ENCODE measurements around the gene CLIC3. TPM values are rescaled to one million over a fixed set of nuclear protein-coding genes. Genes with fewer than 3 reads are reported as not detected.

Gene CLIC3
- total RNA-seq, 2 donors from 2014 or later: 1.4 to 8.7 TPM

DNA sequence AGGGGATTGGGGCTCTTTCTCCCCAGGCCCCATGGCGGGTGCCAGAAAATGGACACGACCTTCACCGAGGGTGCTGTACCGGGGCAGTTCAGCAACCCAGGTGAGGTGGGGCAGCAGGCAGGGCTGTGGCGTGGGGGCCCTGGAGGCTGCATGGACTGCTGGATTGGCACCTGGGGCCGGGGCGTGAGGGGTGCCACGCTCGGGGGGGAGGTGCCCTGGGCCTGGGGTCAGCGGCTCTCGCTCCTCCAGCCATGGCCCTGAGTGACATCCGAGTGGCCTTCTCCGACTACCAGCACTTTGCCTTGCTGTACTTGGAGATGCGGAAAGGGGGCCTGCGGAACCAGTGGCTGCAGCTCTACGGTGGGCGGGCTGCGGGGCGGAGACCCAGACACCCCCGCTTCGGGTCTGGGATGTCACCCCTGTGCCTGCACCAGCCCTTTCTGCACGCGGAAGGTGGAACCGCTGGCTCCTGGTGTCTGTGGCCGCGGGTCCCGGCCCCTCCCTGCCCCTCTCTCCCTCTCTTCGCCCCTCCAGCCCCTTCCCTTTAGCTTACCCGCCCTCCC, 11.8 kb downstream of the CLIC3 start:
- H3K27me3 ChIP-seq (replicated peaks; ENCODE audit: insufficient read depth): peaks cover 8% of the 10 kb centered on the region
- no peak overlapping the region for H3K27ac ChIP-seq
- ATAC-seq (ENCODE audit: insufficient number of reproducible peaks, low FRiP score, low read depth) (no peak), DNase-seq (ENCODE audit: low spot score) (no peak)
- no peaks in the 10 kb centered on the region for H3K9me3 ChIP-seq
- no peak overlapping the region for H3K4me3 ChIP-seq
- TF ChIP-seq, protein P1, sequence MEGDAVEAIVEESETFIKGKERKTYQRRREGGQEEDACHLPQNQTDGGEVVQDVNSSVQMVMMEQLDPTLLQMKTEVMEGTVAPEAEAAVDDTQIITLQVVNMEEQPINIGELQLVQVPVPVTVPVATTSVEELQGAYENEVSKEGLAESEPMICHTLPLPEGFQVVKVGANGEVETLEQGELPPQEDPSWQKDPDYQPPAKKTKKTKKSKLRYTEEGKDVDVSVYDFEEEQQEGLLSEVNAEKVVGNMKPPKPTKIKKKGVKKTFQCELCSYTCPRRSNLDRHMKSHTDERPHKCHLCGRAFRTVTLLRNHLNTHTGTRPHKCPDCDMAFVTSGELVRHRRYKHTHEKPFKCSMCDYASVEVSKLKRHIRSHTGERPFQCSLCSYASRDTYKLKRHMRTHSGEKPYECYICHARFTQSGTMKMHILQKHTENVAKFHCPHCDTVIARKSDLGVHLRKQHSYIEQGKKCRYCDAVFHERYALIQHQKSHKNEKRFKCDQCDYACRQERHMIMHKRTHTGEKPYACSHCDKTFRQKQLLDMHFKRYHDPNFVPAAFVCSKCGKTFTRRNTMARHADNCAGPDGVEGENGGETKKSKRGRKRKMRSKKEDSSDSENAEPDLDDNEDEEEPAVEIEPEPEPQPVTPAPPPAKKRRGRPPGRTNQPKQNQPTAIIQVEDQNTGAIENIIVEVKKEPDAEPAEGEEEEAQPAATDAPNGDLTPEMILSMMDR (IDR thresholded peaks at IDR 0.05): no peak
- H3K36me3 ChIP-seq: no peaks in the 10 kb centered on the region
- peaks cover 0 to 7% of the 10 kb centered on the region in 2 donors for H3K4me1 ChIP-seq (ENCODE audit: control insufficient read depth in 1 of 2, low read depth in 2 of 2)

DNA sequence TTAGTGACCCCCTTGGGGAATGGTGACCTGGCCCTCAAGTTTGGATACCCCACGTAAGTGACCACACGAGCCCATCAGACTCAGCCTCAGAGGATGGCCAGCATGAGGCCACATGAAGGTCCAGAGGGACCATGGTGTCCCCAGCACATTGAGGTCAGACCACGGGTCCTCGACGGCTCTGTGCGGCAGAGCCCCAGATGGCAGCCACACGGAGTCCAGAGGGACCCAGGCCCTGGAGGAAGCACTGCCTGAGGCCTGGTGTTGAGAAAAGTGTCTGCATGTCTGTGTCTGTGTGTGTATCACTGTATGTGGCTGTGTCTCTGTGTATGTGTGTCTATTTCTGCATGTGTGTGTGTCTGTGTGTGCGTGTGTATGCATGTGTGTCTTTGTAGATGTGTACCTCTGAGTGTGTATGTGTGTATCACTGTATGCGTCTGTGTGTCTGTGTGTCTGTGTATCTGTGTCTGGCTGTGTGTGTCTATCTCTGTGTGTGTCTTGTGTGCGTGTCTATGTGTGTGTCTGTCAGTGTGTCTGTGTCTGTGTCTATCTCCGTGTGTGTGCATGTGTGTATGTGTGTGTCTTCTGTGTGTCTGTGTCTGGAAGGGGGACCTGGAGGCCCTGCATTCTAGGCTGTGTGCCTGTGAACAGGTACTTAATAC, 12.6 kb downstream of the CLIC3 start:
- Histone ChIP-seq H3K9me3 (no peaks in the 10 kb centered on the region), H3K27me3 (replicated peaks; ENCODE audit: insufficient read depth) (peaks cover 8% of the 10 kb centered on the region), H3K4me1 (ENCODE audit: control insufficient read depth in 1 of 2, low read depth in 2 of 2) (peaks cover 0 to 7% of the 10 kb centered on the region in 2 donors), H3K36me3 (no peaks in the 10 kb centered on the region), H3K27ac (no peak overlapping the region), H3K4me3 (no peak overlapping the region)
- TF ChIP-seq, protein P1 (IDR thresholded peaks at IDR 0.05): no peak
- DNase-seq (ENCODE audit: low spot score) (no peak), ATAC-seq (ENCODE audit: insufficient number of reproducible peaks, low FRiP score, low read depth) (no peak)

DNA sequence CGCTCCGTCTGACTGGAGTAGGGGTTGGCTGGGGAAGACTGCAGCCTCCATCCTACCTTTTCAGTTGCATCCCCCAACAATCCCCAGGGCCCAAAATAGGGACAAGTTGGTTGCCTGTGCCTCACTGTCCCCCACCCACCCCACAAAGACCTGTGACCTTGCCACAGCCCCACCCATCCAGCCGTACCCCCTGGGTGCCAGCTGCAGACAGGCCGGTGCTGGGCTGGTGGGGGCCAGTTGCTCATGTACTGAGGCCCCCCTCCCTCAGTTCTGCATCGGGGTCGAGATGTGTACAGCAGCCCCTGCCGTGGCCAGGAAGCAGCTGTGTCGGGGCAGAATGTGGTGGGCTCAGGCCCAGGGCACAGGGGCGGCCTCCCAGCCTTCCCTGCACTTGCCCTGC, 13.2 kb downstream of the CLIC3 start:
- Histone ChIP-seq H3K36me3 (no peaks in the 10 kb centered on the region), H3K4me1 (ENCODE audit: control insufficient read depth in 1 of 2, low read depth in 2 of 2) (peaks cover 0 to 8% of the 10 kb centered on the region in 2 donors), H3K27ac (no peak overlapping the region), H3K9me3 (no peaks in the 10 kb centered on the region), H3K4me3 (no peak overlapping the region), H3K27me3 (replicated peaks; ENCODE audit: insufficient read depth) (peaks cover 8% of the 10 kb centered on the region)
- TF ChIP-seq, protein P1 (IDR thresholded peaks at IDR 0.05): no peak
- ATAC-seq (ENCODE audit: insufficient number of reproducible peaks, low FRiP score, low read depth) (no peak), DNase-seq (ENCODE audit: low spot score) (no peak)

DNA sequence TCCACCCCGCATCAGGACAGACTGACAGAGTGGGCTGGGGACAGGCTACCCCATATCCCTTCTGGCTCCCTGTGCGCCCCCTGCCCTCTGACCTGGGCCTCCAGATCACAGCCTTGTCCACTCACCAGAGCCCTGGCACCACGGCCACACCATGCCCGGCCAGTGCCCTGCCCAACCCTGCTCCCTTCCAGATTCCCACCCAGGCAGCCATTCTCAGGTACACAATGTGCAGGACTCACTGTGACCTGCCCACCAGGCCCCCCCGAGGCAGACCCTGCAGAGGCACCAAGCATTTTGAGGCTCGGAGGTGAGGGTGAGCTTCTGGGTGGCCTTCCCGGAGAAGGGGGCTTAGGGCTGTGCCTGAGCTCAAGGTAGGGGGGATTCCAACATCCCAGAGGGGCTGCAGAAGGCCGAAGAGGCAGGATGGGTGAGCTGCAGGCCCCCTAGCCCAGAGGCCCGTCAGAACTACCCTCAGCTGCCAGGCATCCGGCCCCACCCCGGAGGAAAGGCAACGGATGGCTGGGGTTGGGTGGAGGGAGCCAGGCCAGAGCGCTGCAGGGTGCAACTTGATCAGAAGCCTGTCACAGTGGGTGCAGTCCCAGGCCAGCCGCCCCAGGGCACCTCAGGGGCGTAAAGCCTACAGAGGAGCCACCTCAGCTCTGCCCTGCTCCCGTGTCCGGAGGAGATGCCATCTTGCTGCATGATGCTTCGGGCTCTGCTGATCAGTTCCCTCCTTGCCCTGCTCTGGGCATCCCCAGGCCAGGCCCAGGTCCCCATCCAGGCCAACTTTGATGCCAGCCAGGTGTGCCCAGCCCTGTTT, 13.9 kb downstream of the CLIC3 start, which contains the start of gene LCNL1:
Gene LCNL1, plus strand, starts transcription at position 762 of the 820 bp plus-strand sequence. CDS start 594 bp downstream, outside the sequence.
- H3K4me1 ChIP-seq (ENCODE audit: control insufficient read depth in 1 of 2, low read depth in 2 of 2): peaks cover 0 to 15% of the 10 kb centered on the region in 2 donors
- H3K27me3 ChIP-seq (replicated peaks; ENCODE audit: insufficient read depth): peaks cover 8% of the 10 kb centered on the region
- H3K9me3 ChIP-seq: no peaks in the 10 kb centered on the region
- no peak within 1 kb of the TSS for H3K4me3 ChIP-seq
- H3K27ac ChIP-seq: no peak within 1 kb of the TSS
- ATAC-seq (ENCODE audit: insufficient number of reproducible peaks, low FRiP score, low read depth) (no peak), DNase-seq (ENCODE audit: low spot score) (no peak)
- no peaks in the 10 kb centered on the region for H3K36me3 ChIP-seq
- TF ChIP-seq, protein P1 (IDR thresholded peaks at IDR 0.05): no peak
